HG02798 (cell line): ENCODE results near the gene AKR1C1.
"Not testable (repeated sequence)": the region's sequence is repeated elsewhere in the genome, so short reads cannot be mapped to it uniquely, and the experiment has no call there.

ENCODE experiments used
- ATAC-seq: cut with Tn5 transposase; IDR thresholded peaks from one replicate; pipeline ENCODE4 v1.9.1; 2021; ENCODE audit warnings: mild to moderate bottlenecking; ENCODE audit not compliant: unreplicated experiment, poor library complexity

Gene AKR1C1

GRCh38 chr10:4981722-4982471 lies 18.7 kb downstream of the AKR1C1 start:
- no peak for ATAC-seq

DNA sequence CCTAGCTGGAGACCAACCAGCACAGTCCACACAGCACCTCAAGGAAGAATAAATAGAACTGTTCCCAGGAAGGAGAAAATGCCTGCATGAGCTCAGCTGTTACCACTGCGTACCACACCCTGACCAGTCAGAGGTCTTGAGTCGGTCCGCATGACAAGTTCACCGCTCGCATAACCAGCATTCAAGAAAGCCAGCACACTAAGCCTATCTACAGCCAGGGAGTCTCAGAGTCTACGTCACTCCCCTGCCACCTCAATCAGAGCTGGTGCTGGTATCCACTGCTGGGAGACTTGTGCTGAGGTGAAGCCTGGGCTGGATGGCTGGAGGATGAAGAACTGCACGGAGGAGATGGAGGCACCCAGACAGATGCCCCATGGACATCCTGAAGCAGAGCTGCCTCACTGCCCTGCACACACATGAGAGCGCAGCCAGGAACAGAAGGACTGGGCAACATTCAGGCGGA lies 19.6 kb downstream of the AKR1C1 start:
- no peak for ATAC-seq

DNA sequence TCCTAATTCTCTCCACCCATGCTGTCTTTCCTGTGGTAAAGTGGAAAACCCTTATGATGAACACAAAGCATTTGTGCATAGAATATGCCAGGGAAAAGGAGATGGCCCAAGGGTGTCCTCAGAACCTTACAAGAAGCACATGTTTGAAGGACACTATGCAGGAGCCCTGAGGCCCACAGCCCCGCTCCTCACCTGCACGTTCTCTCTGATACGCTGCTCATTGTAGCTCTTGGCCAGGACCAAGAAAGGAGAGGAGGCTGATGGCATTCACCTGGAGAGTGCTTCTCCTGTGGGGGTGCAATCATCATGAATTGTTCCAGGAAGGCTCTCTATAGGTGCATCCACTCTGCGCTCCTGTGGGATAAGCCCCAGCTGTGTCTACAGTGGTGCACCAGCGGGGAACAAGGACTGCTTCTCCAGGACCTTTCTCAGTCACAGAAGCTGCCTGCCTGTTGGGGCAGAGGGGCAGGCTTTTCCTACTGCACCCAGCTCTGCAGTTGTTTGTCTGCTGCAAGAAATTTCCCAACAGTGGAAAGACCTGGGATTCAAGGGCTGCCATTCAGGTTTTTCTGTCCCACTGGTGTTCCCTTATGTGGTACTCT lies 20.5 kb downstream of the AKR1C1 start:
- ATAC-seq = no peak

GRCh38 chr10:4984223-4984622 lies 21.0 kb downstream of the AKR1C1 start:
- no peak for ATAC-seq

GRCh38 chr10:4984971-4985594 lies 21.9 kb downstream of the AKR1C1 start:
- no peak for ATAC-seq

DNA sequence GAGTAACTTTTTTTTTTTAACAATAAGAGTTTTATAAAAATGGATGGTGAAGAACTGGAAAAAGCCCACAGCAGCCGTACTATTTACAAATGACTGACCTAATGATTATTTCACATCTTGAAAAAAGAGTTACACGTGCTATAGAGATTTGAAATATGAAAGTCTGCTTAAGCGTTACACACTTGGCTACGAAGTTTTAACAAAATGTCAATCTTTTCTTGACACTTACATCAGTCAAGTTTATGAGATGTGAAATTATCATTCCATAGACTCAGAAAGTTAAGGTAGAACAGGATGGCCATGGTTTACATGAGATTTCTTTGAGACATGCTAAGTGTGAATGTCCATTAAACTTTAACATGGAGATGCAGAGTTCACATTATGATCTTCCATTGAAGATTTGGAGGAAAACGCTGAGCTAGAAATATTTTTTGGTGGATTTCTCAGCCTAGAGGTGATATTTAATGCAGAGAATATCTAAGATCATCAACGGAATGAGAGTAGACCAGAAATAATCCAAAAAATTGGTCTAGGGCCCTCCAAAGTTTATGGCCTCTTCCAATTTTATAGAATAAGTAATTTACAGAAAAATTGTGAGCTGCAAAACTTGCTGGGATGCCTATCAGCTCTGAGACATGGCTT lies 24.9 kb downstream of the AKR1C1 start:
- ATAC-seq = not testable (repeated sequence)

GRCh38 chr10:4990217-4990616 lies 27.0 kb downstream of the AKR1C1 start:
- no peak for ATAC-seq

DNA sequence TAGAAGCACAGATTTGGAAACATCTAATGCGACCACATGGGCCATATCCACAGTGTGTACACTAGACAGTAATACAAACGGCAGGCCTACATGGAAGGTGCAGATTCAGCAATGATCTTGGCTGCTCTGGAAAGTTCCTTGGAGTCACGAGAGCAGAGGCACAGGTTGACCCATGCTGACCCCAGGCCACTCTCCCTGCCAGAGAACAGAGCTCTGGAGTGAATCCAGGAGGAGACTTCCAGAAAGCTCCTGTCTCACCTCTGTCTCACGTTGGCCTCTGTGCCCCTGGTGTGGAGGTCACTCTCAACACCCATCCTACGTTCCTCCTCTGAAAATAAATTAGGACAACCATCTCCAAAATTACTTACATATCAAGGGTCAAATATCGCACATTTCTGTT lies 28.2 kb downstream of the AKR1C1 start:
- ATAC-seq = not testable (repeated sequence)

GRCh38 chr10:4992564-4992963 lies 29.3 kb downstream of the AKR1C1 start:
- ATAC-seq = not testable (repeated sequence)

DNA sequence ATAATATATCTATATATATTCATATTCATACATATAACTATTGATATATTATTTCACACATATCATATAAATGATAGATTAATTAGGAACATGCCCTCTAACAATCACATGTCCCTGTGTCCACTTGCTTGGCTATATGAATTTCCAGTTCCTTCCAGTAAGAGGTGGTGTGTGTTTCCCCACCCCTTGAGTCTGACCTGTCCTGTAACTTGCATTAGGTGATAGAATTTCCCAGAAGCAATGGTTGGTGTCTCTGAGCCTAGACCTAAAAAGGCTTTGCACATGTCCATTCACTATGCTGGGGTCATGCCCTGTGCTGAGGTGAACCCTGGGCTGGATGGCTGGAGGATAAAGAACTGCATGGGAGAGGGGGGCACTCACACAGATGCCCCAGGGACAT lies 31.0 kb downstream of the AKR1C1 start:
- ATAC-seq = not testable (repeated sequence)

- no peak for ATAC-seq
These were observed 35.5 kb downstream of the AKR1C1 start for GRCh38 chr10:4998671-4999070.

- no peak for ATAC-seq
These were observed 39.0 kb downstream of the AKR1C1 start for GRCh38 chr10:5002013-5002727.

DNA sequence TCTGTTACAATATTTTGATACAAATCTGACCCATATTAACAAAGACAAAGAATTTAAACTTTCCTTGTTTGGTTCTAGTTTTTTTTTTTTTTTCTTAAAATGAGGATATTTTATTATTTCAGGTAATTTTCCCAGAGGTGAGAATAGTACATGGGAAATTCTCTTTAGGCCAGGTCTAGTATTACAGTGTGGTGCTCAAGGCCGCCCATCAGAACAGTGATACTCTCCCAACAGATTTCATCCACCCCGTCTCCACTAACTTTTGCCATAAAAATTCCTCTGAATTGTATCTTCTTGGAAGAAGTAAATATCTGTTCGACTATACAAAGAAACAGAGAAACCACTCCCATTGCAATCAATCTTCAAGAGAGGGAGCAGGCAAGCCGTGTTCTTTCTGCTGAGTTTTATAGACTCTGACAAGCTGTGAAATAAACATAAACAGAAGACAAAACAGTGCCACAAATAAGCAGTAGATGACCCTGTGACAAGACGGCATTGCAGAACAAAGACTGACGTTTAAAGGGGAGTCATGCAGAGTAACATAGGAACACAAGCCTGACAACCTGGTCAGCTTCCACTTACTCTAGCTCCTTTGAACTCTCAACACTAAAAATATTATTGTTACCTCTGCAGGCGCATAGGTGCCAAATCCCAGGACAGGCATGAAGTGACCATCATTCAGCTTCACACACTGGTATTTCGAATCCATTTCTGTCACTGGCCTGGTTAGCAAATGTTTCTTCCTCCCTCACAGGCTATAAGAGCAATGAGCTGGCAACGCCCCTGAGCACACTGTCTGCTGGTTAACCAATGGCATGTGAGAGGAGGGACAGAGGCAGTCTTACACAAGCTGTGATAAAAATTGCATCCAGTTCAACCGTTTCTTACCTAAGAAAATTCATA lies 40.2 kb downstream of the AKR1C1 start, which contains the start of gene AKR1C2:
TSS of gene AKR1C2 (minus strand) at position 731 of the 903 bp plus-strand sequence. CDS start at position 709, 22 bp downstream.
- ATAC-seq = not testable (repeated sequence)

DNA sequence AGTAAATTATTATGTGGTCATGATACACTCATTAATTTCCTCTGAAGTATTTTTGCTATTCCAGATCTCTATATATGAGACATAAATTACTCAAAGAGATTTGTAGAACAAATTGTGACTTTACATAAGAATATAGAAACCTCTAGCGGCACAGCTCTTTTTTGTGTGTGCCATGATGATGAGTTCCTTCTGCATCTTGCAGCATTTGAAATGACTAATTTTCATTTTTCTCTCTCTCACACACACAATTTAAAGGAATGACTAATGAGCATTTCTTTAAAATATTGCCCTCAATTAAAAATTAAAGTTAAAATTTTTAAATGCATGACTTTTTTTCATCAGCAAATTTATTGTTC lies 40.8 kb downstream of the AKR1C1 start:
- not testable (repeated sequence) for ATAC-seq

GRCh38 chr10:5004501-5004900 lies 41.3 kb downstream of the AKR1C1 start:
- not testable (repeated sequence) for ATAC-seq

DNA sequence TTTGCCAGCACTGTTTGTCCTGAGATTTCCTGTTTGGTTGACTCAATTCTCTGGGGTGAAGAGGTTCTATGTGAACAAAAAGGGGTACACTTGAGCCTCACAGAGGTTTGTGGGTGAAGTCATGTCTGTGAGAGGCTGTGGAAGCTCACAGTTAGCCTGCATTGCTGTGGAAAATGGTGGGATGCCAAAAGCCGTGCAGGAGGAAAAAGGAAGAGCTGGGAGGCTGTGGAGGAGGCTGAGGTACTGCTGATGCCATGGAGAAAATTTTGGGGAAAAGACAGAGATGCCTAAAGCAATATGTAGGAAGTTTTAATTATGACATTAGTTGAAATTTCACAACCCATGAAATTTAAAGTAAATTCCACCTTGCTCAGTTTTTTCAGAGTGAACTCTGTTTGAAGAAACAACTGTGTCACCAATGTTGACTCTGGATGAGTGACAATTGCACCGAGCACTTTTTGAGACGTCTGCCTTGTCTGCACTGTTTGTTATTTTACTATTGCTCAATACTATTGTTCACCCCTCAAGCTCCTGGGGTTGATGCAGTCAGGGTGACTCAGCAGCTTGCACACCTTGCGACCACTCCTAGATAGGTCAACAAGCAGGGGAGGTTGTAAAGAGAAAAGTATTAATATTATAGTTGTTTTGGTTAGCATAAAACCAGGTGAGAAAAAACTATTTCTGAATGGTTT lies 45.8 kb downstream of the AKR1C1 start:
- not testable (repeated sequence) for ATAC-seq

DNA sequence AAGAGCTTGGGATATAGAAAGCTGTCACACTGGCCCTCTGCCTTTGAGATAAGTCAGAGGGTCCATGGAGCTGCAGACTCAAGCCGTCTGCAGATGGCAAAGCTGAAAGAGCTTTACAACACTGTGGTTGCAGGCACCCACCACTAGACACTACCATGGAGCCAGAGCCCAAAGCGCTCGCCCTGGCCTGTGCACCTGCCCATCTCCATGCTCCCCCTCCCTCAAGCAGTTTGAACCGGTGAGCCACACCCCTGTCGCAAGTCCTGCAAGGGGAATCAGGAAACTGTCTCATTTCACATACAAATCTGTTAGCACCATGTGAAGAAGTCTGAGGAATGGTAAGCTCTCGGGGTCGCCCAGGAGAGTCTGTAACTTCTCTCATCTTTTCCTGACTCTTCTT lies 46.8 kb downstream of the AKR1C1 start:
- not testable (repeated sequence) for ATAC-seq

- not testable (repeated sequence) for ATAC-seq
These were observed 48.2 kb downstream of the AKR1C1 start for GRCh38 chr10:5011392-5011791.

- no peak for ATAC-seq
These were observed 49.4 kb downstream of the AKR1C1 start for GRCh38 chr10:5012595-5012994.
